IPS-NIHi7 (cell line): ENCODE results near the gene PSMG3.
"Not testable (repeated sequence)": the region's sequence is repeated elsewhere in the genome, so short reads cannot be mapped to it uniquely, and the experiment has no call there.

Experiments
- DNase-seq: peaks from one replicate; pipeline ENCODE4 v3.0.0; 2012; ENCODE audit warnings: mixed read lengths; ENCODE audit errors: extremely low spot score

Gene PSMG3

DNA sequence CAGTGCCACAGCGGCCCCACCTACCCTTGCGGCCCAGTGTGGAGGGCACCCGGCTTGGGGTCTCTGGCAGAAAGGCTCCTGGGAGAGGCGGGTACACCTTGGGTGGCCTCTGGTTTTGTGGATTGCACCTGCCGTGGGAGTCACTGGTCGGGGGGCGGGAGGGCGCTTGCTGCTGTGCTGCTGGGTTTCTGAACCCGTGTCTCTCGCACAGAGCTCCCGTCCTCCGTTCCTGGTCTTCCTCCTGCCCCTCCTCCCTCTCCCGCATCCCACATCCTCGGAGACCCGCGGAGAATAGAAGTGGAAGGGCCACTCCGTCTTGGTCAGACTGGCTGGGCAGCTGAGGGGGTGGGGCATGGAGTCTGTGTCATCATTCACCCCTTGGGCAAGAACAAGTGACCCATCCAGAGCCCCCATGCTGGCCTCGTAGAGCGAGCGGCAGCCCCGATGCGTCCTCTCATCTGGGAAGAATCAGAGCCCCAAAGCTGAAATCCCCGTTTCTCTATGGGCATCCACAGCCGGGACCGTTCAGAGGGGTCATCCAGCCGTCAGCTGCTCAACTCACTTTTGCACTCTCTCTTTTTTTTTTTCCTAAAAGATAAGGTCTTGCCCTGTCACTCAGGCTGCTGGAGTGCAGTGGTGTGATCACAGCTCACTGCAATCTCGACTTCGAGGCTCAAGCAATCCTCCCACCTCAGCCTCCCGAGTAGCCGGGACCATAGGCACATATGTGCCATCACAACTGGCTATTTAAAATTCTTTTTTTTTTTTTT is 35.3 kb downstream of the PSMG3 start:
- DNase-seq = no peak

DNA sequence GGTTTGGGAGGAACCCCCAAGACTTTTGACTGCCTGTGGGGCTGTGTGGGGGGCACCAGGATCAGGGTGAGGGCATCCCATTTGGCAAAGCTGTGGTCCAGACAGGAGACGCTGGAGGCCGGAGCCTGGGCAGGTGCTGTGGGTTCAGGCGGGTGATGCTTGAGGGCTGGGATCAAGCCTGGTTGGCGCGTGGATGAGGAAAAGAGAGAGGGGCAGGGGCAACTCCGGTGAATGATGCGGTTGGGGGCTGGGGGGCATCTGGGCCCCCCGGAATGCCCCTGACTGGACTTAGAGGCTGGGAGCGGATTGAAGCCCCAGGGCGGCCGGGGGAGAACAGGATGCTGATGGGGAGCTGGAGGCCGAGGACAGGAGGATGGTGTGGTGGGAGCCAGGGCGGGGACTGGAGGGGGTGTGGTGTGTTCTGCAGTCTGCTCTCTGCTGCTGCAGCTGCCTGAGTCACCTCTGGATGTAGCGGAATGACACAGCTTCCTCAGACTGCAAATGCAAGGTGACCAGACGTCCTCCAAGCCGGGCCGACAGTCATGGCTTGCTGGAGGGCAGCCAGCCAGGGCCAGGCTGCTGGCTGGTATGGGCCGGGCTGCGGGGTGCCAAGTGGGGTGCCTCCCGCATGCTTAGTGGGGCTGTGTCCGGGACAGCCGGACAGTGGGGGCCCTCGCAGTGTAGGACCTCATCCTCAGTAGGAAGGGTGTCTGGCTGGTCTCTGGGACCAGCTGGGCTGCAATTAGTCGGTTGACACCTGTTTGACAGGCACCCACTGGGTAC is 36.1 kb downstream of the PSMG3 start:
- no peak for DNase-seq

- no peak for DNase-seq
Observed at GRCh38 chr7:1533255-1533546, 36.6 kb downstream of the PSMG3 start.

GRCh38 chr7:1532456-1533254 is 37.2 kb downstream of the PSMG3 start:
- no peak for DNase-seq

DNA sequence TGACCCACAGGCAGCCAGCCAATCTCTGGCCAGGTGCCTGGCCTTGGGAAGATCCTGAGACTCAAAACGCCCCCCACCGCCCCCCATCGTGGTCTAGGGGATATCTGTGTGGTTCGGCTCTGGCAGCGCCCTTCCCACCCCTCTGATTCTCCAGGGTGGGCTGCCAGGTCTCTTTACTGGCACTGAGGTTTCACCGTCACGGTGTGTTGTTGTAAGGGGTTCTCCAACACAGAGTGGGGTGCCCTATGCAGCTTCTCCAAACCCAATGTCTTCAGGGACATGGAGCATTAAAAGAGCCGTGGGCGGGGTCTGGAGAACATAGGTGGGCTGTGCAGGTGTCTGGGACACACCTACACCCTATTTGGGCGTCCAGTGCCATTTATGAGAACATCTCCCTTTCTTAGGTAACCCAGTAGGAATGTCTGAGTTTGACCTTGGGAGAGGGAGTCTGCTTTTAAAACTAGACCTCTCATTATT is 37.8 kb downstream of the PSMG3 start:
- no peak for DNase-seq

- DNase-seq = no peak
Observed at GRCh38 chr7:1531263-1531978, 38.4 kb downstream of the PSMG3 start.

GRCh38 chr7:1530946-1531262 is 38.9 kb downstream of the PSMG3 start:
- DNase-seq = no peak

- no peak for DNase-seq
Observed at GRCh38 chr7:1529383-1530116, 40.3 kb downstream of the PSMG3 start.

GRCh38 chr7:1526271-1526754 is 43.5 kb downstream of the PSMG3 start:
- no peak for DNase-seq

DNA sequence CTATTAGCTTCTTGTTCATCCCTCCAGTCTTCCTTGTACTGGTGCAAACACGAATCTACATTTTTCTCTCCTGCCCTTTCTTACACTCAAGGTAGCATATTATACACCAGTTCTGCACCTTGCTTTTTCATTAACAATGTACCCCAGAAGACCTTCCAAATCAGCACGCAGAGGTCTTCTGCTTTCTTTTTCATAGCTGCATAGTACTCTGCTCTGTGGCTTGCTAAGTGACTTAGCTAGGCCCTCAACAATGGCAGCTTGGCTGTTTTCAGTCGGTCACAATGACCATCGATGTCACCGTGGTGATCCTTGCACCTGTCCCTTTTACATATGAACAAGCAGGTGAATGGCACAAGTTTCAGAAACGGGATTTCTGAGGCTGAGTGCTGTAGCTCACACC is 44.4 kb downstream of the PSMG3 start:
- no peak for DNase-seq

DNA sequence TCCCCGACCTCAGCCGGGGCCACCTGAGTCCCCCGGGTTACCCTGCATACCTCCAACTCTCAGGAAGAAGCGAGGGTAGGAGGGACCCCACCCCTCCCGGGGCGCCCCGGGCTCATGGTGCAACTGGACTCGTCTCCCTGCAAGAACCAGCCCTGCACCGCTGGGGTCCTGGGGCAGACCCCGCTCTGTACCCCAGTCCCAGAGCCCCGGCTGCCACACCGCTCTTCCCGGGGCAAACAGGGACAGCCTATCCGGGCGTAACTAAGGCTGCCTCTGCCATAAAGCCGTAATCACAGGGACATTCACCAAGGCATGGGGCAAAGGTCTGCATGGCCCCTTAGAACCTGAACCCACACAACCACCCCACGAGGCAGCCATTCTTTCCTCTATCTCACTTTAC is 46.0 kb downstream of the PSMG3 start:
- no peak for DNase-seq

DNA sequence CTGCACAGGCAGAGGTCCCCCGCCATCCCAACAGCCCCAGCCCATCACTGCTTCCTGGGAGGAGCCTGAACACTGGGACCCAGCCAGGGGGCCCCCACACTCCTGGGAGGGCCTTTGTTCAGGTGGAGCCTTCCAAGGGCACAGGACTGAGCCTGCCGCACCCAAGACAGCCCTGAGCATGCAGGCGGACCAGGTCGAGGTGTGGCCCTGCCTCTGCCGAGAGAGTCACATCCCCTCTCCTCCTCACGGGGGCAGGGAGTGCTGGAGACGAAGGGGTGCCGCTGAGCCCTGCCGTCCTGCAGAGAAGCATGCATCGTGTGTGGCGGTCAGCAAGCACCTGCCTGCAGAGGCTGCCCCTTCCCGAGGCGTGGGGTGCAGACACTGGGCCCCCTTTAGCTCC is 46.6 kb downstream of the PSMG3 start:
- DNase-seq = peak; percentile 56

DNA sequence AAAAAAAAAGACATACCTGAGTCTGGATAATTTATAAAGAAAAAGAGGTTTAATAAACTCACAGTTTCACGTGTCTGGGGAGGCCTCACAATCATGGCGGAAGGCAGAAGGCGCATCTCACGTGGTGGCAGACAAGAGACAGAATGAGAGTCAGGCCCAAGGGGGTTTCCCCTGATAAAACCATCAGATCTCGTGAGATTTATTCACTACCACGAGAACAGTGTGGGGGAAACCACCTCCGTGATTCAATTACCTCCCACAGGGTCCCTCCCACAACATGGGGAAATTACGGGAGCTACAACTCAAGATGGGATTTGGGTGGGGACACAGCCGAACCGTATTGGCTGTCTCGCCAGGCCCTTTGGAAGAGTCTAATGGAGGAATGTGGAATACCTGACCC is 48.4 kb downstream of the PSMG3 start:
- no peak for DNase-seq

DNA sequence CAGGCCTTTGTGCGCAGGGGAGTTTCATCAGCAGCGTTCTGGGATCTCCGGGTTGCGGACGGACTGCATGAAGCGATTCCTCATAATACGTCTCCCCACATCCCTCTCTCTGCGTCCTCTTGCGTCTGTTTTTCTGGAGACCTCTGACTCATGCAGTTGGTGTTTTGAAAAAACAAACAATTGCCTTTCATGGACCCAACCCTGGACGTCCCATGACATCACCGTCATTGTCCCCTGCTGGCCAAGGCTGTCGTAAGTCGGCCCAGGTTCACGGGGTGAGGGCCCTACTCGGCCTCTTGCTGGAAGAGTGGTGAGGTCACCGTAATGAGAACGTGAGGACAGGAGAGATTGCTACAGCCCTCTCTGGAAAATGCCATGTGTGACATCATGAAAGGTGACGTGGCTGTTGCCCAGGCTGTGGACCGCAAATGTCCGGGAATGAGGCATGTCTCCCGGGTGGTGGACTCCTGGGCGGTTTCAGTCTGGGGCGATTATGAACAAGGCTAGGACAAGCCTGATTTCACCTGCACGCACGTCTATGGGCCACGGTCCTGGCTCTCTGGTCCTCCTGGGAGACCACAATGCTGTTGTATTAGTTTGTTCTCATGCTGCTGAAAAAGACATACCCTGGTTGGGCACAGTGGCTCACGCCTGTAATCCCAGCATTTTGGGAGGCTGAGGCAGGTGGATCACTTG is 49.1 kb downstream of the PSMG3 start:
- DNase-seq = no peak

GRCh38 chr7:1519322-1519922 is 50.4 kb downstream of the PSMG3 start:
- DNase-seq = not testable (repeated sequence)
